Measurements from ENCODE around the gene TENT5A.

DNA sequence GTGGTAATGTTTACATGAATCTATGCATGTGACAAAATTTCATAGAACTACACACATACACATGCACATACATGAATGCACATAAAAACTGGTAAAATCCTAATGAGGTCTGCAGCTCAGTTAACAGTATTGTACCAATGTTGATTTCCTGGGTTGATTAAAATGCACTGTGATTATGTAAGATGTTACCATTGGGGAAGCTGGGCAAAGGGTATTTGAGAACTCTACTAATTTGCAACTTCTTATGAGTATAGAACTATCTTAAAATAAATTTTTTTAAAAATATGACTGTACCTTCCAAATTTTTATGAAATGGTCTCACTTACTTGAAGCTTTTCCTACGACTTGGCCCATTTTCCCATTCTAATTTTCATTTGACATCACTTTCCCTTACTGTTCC, 43.4 kb upstream of the TENT5A start:
- no peak for TF ChIP-seq GATA3 (IDR thresholded peaks at IDR 0.05; ENCODE audit: low read depth, low read length)
- no peak for TF ChIP-seq GATA2 (IDR thresholded peaks at IDR 0.05; ENCODE audit: low read depth, low read length)
